GM21526 (cell line): ENCODE results near the gene AZIN2.
"Not testable (repeated sequence)": the region's sequence is repeated elsewhere in the genome, so short reads cannot be mapped to it uniquely, and the experiment has no call there.

Source experiments
- ATAC-seq: cut with Tn5 transposase; IDR thresholded peaks from one replicate; pipeline ENCODE4 v1.9.1; 2021; ENCODE audit warnings: moderate library complexity; ENCODE audit not compliant: unreplicated experiment, low FRiP score

AZIN2 gene

DNA sequence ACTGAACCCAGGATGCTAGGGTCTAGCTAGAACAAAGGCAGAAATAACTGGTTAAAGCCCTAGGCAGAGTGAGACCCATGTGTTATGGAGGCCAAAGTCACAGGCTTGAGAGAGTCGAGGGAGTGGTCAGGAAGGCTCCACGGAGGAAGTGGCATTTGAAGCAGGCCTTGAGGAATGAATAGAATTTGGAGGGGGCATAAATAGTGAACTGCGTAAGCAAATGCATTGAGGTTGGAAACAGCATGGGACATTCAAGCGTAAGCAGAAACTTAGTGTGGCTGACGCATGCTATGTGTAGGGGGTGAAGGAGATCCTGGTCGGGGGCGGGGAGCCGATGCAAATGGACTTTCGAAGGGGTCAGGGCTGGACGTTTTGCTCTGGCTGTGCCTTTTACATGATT lies 11.5 kb downstream of the AZIN2 start:
- no peak for ATAC-seq

DNA sequence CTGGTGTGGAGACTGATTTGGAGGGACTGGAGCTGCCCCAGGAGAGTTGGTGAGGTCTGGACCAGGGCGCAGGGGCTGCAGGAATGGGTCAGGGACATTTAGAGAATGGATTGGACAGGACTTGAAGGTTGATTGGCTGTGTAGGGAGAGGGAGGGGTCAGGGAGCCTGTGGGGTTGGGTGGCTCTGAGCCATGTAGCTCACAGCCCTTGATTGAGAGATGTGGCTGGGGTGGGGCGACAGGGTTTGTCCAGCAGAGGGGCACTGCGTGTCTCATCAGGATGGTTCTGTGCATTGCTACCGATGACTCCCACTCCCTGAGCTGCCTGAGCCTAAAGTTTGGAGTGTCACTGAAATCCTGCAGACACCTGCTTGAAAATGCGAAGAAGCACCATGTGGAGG lies 12.1 kb downstream of the AZIN2 start:
- ATAC-seq = no peak

DNA sequence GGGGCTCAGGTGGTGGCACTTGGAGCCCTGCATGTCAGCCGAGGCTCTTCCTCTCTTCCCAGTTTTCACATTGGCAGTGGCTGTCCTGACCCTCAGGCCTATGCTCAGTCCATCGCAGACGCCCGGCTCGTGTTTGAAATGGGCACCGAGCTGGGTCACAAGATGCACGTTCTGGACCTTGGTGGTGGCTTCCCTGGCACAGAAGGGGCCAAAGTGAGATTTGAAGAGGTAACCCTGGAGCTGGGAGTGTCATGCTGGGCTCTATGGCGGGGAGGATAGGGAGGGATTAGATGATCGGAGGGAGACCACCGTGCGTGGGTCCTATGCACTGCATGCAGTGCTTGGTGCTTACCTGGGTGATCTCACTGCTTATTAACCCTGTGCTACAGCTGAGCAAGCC lies 13.5 kb downstream of the AZIN2 start:
- ATAC-seq = no peak

DNA sequence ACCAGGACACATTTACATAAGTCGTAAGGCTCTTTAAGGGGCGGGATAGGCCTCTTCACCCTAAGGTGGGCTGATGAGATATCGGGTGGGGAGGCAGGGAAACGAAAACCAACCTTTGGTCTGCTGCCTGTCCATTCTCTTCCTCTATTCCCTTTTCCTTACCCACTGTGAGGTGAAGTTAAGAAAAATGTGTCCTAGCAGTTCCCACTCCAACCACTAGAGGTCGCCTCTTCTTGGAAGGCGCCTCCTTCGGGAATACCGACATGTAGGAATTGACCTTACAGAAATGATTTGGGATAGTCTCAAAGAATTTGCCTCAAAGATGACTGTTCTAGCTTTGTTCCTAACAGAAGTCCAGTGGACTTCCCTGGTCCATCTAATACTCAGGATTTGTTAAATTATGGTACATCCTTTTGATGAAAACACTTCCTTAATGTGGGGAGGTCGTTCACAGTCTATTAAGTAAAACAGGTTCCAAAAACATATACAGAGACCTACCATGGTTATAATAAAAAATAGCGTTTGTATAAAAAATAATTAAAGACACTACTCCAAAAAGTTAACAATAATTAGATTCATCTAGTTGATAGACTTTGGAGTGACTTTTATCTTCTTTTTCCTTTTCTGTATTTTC lies 14.1 kb downstream of the AZIN2 start:
- ATAC-seq = no peak

DNA sequence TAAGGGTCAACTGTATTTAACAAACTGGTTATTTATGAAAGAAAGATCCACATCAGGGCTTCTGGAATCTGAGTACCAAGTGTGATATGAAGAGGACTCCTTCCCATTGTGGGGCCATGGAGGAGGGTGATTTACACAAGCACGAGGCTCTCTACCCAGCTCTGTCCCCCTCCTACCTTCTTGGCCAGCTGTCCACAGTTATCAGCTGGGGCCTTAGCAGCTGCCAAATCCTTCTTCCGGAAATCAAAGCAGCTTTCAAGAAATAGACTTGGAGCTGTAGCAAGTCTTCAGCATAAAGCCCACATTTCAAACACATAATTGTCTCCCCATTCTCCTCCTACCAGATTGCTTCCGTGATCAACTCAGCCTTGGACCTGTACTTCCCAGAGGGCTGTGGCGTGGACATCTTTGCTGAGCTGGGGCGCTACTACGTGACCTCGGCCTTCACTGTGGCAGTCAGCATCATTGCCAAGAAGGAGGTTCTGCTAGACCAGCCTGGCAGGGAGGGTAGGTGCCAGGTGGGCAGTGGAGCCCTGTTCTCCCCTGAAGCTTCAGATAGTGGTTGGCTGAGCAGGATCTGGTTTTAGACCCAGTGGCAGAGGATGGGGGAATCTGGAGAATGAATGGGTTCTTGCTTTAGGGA lies 15.5 kb downstream of the AZIN2 start:
- ATAC-seq = no peak

DNA sequence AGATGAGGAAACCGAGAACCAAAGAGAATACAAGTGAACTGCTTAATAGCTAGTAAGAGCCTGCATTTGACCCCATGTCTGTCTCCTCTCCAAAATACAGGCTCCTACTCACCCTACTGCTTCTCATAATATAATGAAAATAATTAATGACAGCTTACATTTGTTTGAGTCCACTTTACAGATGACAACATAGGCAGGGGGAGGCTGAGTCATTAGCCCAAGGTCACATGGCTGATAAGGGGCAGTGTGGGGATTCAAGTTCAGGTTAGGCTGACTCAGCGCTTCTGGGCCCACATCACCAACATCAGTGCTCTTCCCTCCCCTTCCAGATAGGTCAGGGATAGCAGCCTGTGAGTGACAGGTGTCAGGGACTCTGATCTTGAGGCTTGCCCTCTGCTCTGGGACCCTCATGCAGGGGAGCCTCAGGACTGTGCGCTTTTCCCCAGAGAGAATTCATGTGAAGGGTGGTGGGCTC lies 16.2 kb downstream of the AZIN2 start:
- no peak for ATAC-seq

DNA sequence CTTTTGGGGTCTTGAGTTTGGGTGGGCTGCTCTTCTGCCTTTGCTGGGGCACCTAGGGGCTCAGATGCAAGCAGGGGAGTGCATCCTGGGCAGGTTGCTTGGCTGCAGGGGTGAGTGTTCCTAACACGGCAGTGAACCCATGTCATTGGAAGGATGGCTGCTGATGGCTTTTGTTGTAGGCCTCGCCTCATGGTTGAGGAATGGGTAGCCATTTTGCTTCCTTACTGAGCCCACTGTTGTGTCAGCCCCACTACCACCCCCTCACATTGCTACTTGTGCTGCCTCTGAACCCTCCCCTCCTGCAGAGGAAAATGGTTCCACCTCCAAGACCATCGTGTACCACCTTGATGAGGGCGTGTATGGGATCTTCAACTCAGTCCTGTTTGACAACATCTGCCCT lies 16.8 kb downstream of the AZIN2 start:
- ATAC-seq = no peak

DNA sequence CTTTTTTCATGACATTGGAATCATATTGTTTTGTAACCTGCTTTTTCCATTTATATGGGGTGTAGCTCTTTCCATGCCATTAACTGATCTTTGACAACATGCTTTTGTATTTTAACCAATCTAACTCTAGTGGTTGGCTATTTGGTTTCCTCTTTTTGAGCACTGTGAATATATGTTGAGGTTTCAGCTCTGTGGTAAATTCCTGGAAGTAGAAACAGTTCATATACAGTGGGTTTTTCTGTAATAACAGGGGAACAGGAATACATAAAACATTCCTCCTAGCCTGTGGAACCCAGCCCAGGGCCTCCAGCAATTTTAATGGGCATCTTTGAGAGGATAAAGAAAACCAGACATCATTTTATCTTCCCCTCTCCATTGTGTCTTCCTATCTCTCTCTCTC lies 17.4 kb downstream of the AZIN2 start:
- ATAC-seq = no peak

DNA sequence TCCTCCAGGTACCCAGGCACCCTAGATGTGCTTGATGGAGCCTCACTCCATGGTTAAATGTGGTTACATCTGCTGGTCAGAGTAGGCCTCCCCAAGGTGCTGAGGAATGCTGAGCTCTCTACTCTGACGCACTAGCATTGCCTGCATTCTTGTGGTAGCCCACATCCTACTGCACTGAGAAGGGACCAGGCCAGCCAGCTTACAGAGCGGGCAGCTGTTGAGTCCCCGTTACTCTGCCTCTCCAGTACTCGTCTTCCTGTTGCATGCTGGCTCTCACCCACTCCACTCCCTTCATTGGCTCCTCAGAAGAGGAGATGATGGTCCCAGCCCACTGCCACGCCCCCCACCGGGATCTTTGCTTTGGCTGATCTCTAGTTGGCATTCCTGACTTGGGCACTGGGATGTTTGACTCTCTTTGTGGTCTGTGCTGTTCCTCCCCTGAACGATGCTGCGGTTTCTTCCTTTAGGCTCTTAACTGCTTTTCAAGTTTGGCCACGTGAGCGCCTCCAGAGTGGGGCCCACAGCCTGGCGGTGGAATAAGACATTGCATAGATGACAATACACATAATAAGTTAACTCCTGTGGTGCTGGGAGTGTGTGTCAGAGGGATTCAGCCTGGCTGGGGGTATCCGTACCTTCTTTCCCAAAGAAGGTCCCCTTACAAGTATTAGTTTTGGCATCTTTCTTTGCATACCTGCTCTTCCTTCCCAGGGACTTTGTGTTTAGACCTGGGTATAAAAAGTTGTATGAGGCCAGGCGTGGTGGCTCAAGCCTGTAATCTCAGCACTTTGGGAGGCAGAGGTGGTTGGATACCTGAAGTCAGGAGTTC lies 18.6 kb downstream of the AZIN2 start:
- no peak for ATAC-seq

DNA sequence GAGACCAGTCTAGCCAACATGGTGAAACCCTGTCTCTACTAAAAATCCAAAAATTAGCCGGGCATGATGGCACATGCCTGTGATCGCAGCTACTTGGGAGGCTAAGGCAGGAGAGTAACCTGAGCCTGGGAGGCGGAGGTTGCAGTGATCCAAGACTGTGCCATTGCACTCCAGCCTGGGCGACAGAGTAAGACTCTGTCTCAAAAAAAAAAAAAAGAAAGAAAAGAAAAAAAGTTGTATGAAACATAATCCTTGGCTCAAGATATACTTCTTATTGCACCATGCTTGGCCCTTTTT lies 19.1 kb downstream of the AZIN2 start:
- not testable (repeated sequence) for ATAC-seq

DNA sequence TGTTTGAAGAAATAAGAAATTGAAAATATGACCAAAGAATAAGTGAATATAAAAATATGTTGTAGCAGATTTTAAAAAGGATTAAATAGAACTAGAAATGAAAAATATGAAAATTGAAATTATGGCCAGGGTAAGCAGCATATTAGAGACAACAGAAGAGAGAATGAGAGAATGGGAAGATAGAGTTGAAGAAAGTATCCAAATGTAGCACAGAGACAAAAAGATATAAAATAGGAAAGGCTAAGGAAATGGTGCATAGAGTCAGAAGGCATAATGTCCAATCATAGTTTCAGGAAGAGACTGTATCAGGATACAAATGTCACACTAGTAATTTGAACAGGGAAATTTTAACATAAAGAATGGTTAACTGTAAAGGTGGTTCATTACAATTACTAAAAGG lies 29.5 kb downstream of the AZIN2 start:
- no peak for ATAC-seq

DNA sequence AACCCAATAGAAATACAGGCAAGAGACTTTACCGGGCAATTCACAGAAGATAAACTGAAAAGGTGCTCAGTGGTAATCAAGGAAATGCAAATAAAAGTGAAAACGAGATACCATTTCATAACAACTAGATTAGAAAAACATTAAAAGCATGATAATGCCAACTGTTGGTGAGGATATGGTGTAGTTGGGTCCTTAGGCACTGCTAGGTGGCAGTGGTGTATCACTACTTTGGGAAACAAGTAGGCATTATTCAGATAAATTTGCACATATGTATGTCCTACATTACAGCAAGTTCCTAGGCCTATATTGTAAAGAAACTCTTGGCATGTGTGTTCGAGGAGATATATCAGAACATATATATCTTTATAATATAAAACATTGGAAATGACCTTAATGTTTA lies 31.0 kb downstream of the AZIN2 start:
- no peak for ATAC-seq

DNA sequence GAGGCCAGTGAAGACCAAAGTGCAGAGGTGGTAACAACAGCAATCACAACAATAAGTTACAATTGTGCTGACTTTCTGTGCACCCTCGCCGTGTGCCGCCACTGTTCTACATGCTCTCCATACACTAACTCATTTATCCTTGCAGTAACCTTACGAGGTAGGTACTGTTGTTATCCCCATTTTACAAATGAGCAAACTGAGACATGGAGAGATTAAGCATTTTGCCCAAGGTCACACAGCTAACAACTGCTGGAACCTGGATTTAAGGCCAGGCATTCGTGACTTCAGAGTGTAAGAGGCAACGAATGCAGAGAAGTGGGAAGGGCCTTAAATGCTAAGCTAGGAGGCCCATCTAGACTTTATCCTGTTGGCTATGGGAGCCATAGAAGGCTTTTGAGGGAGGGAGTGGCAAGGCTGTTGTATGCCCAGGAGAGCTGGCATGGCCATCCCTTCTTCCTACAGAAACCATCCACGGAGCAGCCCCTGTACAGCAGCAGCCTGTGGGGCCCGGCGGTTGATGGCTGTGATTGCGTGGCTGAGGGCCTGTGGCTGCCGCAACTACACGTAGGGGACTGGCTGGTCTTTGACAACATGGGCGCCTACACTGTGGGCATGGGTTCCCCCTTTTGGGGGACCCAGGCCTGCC lies 36.6 kb downstream of the AZIN2 start:
- no peak for ATAC-seq

DNA sequence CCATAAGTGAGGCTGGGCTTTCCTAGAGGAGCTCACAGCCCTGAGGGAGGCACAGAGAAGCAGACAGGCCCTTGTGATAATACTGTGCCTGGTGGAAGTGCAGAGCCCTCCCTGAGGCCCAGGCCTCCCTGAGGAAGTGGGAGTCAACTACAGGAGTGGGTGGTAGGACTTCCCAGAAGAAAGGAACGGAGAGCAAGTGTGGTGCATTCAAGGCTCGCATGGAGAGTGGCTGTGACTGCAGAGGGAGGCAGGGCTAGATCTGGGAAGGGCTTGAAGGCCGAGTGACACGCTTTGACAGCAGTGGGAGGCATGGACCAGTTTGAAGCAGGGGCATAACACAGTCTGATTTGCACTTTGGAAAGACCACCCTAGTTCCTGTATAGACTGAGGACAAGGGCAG lies 37.3 kb downstream of the AZIN2 start:
- ATAC-seq = no peak

DNA sequence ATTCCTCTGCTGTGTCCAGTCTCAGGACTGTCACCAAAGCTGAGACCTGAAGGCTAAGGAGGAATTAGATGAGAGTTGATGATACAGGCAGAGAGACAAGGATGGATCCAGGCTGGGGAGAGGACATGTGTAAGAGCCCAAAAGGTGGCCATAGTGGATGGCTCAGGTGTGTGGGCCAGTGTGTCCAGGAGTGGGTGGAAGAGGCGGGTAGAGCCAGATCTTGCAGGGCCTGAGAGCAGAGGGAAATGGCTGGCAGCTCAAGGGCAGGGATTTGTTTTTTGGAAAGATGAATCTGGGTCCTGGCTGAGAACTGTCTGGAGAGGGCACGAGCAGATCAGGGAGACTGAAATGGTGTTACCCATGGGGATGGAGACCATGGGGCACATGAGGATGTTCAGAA lies 38.1 kb downstream of the AZIN2 start:
- no peak for ATAC-seq

DNA sequence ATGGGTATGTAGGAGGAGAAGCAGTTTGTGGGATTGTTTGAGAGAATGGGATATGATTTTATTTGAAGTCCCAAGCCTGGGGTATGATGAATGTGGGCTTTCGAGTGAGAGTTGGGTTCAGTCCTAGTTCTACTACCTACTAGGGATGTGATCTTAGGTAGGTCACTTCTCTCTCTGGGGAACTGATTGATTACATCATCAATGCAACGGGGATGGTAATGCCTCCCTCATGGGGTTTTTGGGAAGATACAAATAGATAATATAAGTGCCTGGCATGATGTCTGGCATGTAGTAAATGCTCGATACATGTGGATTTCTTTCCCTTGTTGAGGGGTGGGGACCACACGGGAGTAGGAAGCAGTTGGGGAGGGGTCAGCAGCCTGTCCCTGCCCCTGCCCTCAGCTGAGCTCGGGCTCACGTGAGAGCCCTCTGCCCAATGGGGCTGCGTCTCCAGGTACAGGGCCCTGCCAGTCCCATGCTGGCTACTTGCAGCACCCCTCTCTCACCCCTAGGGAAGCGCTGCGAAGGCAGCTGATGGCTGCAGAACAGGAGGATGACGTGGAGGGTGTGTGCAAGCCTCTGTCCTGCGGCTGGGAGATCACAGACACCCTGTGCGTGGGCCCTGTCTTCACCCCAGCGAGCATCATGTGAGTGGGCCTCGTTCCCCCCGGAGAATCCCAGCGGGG lies 38.7 kb downstream of the AZIN2 start:
- no peak for ATAC-seq

DNA sequence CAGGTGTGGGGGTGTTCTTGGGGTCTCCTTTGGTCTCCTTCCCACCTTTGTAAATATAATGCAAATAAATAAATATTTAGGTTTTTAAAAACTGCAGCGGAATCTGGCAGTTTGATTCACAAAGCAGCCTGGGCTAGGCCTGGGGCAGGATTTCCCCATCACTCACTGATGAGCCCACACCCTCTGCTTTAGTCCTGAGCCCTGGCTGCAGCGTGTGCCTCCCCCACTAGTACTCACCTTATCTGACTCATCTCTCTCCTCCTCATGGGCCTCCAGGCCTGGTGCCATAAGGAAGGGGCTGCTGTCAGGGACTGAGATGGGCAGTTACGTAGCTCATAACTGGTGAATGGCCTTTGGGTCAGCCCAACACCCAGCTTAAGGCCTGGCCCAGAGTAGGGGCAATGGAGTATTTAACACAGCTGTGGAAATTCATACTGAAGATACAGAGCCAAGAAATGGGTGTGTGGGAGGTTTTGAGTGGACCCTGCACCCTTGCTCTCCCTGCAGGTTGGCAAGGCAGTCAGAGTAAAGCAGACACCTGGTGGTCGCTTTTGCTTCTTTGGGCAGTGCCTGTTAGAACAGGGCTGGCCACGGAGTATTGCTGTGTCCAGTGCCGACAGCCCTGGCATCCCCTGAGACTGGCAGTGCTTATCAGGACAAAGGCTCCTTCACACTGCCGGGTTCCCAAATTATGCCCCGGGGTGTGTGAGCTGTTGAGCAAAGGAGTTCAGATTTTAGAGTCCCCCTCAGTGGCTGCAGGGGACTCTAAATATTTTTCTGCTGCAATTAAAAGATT lies 39.7 kb downstream of the AZIN2 start:
- ATAC-seq = no peak

DNA sequence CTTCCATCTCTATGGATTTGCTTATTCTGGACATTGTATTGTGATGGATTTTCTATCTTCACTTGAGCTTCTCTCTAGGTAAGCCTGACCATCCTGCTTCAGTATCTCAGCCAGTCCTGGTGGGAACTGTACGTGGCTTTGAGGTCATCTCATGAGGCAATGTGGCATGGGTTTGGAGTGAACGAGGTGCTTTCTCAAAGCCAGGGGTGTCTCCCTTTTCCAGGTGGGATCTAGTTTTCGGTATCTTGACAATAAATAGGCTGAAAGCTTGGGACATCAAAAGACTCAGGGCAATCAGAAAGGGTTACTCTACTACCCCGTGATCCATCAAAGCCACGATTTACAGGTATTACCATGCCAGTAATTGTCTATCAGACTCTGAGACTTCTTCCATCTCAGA lies 40.8 kb downstream of the AZIN2 start:
- no peak for ATAC-seq

DNA sequence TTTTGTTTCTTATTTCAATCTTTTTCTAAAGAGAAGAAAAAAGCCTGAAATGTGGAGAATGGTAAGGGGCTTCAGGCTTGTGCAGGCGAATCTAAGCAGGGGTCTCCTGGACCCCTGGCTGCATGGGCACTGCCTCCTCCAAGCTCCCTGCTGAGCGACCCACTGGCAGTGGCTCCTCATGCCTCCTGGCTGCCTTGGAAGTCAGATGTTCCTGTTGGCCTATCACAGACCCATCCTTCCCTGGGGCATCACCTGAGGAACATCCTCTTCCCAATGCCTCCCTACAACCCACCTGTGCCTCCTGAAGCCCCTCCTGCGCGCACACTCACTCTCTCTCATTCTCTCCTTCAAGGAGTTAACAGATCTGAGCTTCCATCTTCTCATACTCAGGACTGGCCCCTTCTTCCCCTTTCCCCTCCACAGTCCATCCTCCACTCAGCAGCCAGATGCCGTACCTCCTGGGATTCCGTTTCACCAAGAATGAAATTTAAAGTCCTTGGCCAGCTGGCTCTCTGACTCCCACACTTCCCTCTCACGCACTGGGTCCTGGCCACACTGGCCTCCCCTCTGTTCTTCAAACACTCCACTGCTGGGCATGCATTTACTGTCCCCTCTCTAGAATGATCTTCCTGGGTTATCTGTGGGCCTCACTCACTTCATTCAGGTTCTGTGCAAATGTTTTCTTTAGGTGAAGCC lies 41.7 kb downstream of the AZIN2 start:
- no peak for ATAC-seq
